Activated CD4-positive, alpha-beta T cell treated with anti-CD3 and anti-CD28 coated beads, Interleukin-2, amount 50 U/mL, for 24 hours (primary cell): ENCODE results near the gene CES3.
"Not testable (repeated sequence)": the region's sequence is repeated elsewhere in the genome, so short reads cannot be mapped to it uniquely, and the experiment has no call there.

ENCODE experiments used
- DNase-seq, 2 donors: peaks; one replicate each; pipeline ENCODE4 v3.0.0-alpha.2; 2020; ENCODE audit warnings: low read depth in 1 of 2, low spot score in 1 of 2

Gene CES3

GRCh38 chr16:66946541-66946940 lies 14.5 kb upstream of the CES3 start:
- no peak for DNase-seq

GRCh38 chr16:66946974-66947301 lies 14.1 kb upstream of the CES3 start:
- DNase-seq, result no peak

- peak; percentile 71 to 77 for DNase-seq
These were observed 13.6 kb upstream of the CES3 start for GRCh38 chr16:66947302-66948065.

GRCh38 chr16:66948134-66948836 lies 12.8 kb upstream of the CES3 start:
- no peak for DNase-seq

- DNase-seq, result no peak
These were observed 12.2 kb upstream of the CES3 start for GRCh38 chr16:66948837-66949225.

- DNase-seq, result no peak
These were observed 11.6 kb upstream of the CES3 start for GRCh38 chr16:66949472-66949871.

GRCh38 chr16:66950437-66950836 lies 10.6 kb upstream of the CES3 start:
- no peak for DNase-seq

- DNase-seq, result no peak
These were observed 9.9 kb upstream of the CES3 start for GRCh38 chr16:66950971-66951790.

- no peak for DNase-seq
These were observed 8.5 kb upstream of the CES3 start for GRCh38 chr16:66952430-66953110.

GRCh38 chr16:66953462-66954096 lies 7.5 kb upstream of the CES3 start:
- DNase-seq, result no peak

- peak; percentile 49 to 71 for DNase-seq
These were observed 6.9 kb upstream of the CES3 start for GRCh38 chr16:66954097-66954659.

- not testable (repeated sequence) for DNase-seq
These were observed 5.5 kb upstream of the CES3 start for GRCh38 chr16:66955363-66956153.

GRCh38 chr16:66956154-66956457 lies 5.0 kb upstream of the CES3 start:
- not testable (repeated sequence) for DNase-seq

GRCh38 chr16:66958857-66959703 lies 2.0 kb upstream of the CES3 start:
- no peak for DNase-seq

GRCh38 chr16:66959704-66960161 lies 1.3 kb upstream of the CES3 start:
- no peak for DNase-seq

GRCh38 chr16:66960270-66960669 lies 796 bp upstream of the CES3 start:
- DNase-seq, result no peak

- DNase-seq, result no peak
These were observed 848 bp downstream of the CES3 start for GRCh38 chr16:66961914-66962313.

GRCh38 chr16:66964049-66964448 lies 3.0 kb downstream of the CES3 start:
- DNase-seq, result no peak

GRCh38 chr16:66968847-66969246 lies 7.8 kb downstream of the CES3 start:
- no peak for DNase-seq
